HCEC 1CT (cell line): ENCODE measurements around the gene KRTAP21-1.
"Not testable (repeated sequence)": the region's sequence is repeated elsewhere in the genome, so short reads cannot be mapped to it uniquely, and the experiment has no call there.

Source experiments
- DNase-seq: peaks from one replicate; pipeline ENCODE4 v3.0.0-alpha.2; 2017

The KRTAP21-1 gene

GRCh38 chr21:30755328-30755727 lies at the start of gene KRTAP21-1:
Gene KRTAP21-1 (minus strand): TSS chr21:30755428. CDS start chr21:30755378, 50 bp downstream.
- not testable (repeated sequence) for DNase-seq

DNA sequence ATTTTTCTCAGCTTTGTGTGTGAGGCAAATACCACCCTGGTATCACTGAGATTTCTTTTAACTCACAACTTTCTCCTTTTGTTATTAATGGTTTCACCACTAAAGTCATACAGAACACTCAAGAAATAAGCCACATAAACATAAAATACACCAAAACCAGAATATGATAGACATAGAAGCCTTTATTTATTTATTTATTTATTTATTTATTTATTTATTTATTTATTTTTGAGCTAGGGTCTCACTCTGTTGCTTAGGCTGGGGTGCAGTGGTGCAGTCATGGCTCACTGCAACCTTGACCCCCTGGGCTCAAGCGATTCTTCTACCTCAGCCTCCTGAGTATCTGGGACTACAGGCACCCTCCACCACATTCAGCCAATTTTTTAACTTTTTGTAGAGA lies 45.4 kb upstream of the KRTAP21-1 start:
- no peak for DNase-seq

DNA sequence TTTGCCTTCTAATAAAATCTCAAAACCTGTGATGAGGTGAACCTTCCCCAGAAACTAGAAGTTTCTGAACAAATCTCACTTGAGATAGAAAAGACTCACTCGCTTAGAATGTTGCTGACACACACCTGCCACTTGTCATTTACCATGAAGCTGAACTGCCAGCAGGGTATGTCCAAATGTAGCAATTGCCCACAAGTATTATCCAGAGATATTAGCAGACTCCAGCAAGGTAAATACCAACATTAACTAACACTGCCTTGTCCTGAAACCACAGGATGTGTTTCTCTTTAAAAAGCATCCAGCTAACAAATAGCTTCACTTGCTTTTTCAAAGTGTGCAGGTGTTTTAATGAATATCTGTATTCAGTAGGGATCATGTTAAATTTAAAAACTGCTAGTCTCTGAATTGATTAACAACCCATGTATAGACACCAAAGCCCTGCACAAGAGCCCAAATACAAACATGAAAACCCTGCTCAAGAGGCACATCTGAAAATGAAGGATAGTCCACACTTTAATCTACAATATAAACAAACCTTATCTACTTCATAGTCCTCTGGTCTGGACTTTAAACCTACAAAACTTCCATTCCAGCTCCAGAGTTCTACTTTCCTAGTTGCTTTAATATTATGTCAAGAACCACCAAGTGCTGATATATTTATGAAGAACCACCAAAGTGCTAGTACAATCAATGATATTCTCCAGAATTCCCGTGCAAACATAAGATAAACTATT lies 38.5 kb upstream of the KRTAP21-1 start:
- no peak for DNase-seq

DNA sequence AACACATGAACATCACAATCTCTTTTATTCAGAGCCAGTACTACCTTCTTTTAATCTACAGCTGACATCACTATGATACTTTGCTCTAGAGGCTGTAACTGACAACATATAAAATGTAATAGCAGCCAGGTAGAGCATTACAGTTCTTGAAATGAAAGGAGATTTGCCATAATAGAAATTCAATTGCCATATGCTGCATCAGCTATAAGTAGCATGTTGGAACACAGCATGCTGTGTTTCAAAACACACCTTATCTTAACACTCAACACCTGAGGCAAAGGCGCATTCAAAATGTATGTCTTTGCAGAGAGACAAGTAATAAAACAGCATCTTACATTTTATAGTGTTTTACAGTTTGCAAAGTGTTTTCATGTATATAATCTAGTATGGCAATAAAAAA lies 24.0 kb upstream of the KRTAP21-1 start:
- no peak for DNase-seq

DNA sequence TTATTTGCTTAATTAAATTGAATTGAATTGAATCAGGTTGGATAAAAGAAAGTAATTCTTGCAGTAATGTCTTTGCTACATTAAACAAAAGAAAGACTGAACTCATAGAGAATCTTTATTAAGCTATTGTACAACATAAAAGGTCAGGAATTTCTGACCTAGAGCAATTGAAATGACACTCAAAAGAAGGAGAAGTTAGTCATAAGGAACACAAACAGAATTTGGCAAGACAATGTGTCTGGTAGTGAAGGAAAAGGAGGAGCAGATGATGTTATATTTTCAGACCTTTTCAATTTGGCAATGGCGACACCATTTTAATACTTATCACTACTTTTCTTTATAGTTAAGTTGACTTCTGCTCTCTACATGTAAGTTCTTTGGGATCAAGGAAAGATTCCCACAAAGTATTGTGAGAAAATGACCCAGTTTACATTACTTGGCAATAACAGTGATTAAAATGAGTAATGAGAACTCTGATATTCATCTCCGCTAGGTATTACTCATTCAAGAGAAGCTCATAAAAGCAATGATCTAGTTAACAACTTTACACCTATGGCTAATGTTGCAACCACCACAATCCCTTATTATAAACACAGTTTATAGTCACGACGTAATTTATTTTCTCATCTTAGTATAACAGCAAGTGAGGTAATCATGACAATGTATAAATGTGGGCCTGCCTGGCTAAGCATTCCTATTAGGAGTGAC lies 14.7 kb upstream of the KRTAP21-1 start:
- no peak for DNase-seq

GRCh38 chr21:30760776-30761175 lies 5.5 kb upstream of the KRTAP21-1 start:
- DNase-seq = no peak

GRCh38 chr21:30758306-30758705 lies 3.1 kb upstream of the KRTAP21-1 start:
- no peak for DNase-seq

DNA sequence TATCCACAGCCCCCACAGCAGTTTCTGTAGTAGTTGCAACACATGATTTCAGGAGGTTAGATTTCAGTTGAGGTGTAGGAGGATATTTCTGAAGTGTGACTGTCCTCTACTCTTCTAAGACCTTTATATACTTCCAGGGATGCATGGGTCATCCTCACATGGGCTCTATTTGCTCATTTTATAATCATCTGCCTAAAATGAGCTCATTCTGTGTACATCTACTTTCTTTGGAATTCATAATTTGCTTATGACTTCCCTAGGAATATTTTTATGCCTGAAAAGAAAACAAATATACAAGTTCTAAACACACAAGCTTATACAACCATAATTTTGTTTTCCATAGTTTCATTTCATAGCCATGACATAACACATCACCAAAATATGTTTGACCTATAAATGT lies 8.1 kb downstream of the KRTAP21-1 start, which contains the start of gene KRTAP21-2:
TSS of gene KRTAP21-2 (minus strand) at position 101 of the 400 bp plus-strand sequence. CDS start at position 44, 57 bp downstream.
- no peak for DNase-seq

GRCh38 chr21:30740462-30740861 lies 14.8 kb downstream of the KRTAP21-1 start:
- DNase-seq = no peak

- no peak for DNase-seq
These were observed 22.2 kb downstream of the KRTAP21-1 start for GRCh38 chr21:30733026-30733425.

- DNase-seq = no peak
These were observed 28.5 kb downstream of the KRTAP21-1 start for GRCh38 chr21:30726726-30727125.

- DNase-seq = no peak
These were observed 35.8 kb downstream of the KRTAP21-1 start for GRCh38 chr21:30719401-30719800.

GRCh38 chr21:30718239-30718909 lies 36.9 kb downstream of the KRTAP21-1 start, which contains the start of gene KRTAP21-3:
Gene KRTAP21-3 (minus strand): TSS chr21:30718777. CDS start chr21:30718759, 18 bp downstream.
- no peak for DNase-seq

GRCh38 chr21:30717105-30717504 lies 38.1 kb downstream of the KRTAP21-1 start:
- DNase-seq = no peak

DNA sequence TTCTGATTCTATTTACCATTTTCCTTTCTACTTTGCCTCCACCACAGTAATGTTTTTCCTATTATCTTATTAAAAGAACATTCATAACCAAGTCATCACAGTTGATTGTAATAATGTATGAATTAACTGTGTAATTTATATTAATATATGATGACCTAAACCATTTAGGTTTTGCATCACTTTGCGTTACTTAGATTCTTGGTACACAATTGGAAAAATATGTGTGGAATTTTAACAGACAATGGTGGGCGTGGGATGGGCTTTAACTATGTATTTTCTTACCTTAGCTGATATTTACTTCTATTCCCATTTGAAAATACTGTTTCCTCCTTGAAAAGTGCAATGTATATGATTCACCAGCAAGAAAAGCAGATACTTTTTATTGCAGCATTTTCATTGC lies 40.3 kb downstream of the KRTAP21-1 start:
- no peak for DNase-seq

DNA sequence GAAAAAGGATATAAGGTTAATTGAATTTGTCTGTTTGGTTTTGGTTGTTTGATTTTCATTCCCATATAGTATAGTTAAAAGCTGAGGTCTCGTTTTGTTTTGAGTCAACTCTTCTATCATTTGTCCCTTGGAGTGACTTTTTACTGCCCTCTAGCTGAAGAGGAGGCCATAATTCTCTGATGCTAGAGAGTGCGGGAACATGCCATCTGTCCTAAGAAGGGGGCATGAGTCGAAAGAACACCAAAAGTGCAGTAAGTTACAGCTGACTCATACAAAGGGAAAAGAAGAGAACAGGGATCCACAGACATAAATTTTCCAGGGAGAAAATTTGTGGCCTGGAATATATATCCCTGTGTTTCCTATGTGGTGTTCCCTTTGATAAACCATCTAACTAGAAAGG lies 40.8 kb downstream of the KRTAP21-1 start:
- no peak for DNase-seq

DNA sequence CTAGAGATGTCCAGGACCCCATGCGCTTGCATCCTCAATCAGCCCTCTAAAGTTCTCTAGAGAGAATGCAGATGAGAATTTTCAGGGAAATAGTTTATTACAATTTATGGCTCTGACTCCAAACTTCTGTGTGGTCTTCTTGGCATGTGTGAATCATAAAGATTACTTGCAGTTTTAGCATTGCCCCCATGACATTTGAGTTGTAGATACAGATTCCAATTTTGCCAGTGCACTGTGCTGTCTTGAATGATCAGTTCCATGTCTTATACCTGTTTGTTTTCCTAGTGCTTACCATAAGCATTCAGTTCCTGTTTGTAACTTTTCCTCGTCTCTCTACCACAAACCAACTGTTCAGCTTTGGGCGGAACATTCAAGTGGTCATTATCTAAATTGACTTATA lies 41.5 kb downstream of the KRTAP21-1 start:
- no peak for DNase-seq

GRCh38 chr21:30710499-30710898 lies 44.7 kb downstream of the KRTAP21-1 start:
- no peak for DNase-seq

GRCh38 chr21:30707409-30707808 lies 47.8 kb downstream of the KRTAP21-1 start:
- DNase-seq = no peak
